ENCODE data around the gene MEIS3.

DNA sequence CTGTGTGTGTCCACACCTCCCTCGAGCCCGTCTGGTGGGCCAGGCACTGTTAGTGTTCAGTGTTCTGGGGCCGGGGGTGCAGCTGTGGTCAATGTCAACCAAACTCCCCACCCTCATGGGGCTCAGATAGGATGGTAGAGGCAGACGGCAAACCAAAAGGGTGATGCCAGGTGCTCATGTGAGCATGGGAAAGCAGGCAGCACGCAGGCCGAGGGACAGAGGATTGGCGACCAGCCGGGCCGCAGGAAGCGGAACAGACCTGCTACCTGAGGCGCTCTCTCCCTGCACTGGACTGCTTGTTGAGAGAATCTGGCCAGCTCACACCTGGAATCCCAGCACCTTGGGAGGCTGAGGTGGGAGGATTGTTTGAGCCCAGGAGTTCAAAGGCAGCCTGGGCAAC, 41.1 kb downstream of the MEIS3 start:
- no peak for TF ChIP-seq KLF16 (tag by site-specific recombination; IDR thresholded peaks at IDR 0.05)
- TF ChIP-seq, protein P1, sequence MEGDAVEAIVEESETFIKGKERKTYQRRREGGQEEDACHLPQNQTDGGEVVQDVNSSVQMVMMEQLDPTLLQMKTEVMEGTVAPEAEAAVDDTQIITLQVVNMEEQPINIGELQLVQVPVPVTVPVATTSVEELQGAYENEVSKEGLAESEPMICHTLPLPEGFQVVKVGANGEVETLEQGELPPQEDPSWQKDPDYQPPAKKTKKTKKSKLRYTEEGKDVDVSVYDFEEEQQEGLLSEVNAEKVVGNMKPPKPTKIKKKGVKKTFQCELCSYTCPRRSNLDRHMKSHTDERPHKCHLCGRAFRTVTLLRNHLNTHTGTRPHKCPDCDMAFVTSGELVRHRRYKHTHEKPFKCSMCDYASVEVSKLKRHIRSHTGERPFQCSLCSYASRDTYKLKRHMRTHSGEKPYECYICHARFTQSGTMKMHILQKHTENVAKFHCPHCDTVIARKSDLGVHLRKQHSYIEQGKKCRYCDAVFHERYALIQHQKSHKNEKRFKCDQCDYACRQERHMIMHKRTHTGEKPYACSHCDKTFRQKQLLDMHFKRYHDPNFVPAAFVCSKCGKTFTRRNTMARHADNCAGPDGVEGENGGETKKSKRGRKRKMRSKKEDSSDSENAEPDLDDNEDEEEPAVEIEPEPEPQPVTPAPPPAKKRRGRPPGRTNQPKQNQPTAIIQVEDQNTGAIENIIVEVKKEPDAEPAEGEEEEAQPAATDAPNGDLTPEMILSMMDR (tag by site-specific recombination; IDR thresholded peaks at IDR 0.05) = no peak
- TF ChIP-seq, protein P2, sequence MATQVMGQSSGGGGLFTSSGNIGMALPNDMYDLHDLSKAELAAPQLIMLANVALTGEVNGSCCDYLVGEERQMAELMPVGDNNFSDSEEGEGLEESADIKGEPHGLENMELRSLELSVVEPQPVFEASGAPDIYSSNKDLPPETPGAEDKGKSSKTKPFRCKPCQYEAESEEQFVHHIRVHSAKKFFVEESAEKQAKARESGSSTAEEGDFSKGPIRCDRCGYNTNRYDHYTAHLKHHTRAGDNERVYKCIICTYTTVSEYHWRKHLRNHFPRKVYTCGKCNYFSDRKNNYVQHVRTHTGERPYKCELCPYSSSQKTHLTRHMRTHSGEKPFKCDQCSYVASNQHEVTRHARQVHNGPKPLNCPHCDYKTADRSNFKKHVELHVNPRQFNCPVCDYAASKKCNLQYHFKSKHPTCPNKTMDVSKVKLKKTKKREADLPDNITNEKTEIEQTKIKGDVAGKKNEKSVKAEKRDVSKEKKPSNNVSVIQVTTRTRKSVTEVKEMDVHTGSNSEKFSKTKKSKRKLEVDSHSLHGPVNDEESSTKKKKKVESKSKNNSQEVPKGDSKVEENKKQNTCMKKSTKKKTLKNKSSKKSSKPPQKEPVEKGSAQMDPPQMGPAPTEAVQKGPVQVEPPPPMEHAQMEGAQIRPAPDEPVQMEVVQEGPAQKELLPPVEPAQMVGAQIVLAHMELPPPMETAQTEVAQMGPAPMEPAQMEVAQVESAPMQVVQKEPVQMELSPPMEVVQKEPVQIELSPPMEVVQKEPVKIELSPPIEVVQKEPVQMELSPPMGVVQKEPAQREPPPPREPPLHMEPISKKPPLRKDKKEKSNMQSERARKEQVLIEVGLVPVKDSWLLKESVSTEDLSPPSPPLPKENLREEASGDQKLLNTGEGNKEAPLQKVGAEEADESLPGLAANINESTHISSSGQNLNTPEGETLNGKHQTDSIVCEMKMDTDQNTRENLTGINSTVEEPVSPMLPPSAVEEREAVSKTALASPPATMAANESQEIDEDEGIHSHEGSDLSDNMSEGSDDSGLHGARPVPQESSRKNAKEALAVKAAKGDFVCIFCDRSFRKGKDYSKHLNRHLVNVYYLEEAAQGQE (tag by site-specific recombination; IDR thresholded peaks at IDR 0.05) = no peak
- no peak for TF ChIP-seq ZSCAN23 (tag by site-specific recombination; IDR thresholded peaks at IDR 0.05)

Measured in HEK293 (cell line).